ENCODE results near the gene STIP1. TPM values are rescaled to one million over a fixed set of nuclear protein-coding genes. Genes with fewer than 3 reads are reported as not detected.

STIP1 gene
- total and polyA plus RNA-seq, 2 of the 8 experiments (the other 6 are each of a cell fraction or from before 2014, with no cell fraction given) = 140 to 329 TPM

GRCh38 chr11:64156235-64157011, 29.5 kb upstream of the STIP1 start:
- no peaks in the 10 kb centered on the region for H3K9me3 ChIP-seq (ENCODE audit: insufficient read depth in 2 of 2, low read depth in 1 of 2, low read length in 1 of 2)
- H2AK5ac ChIP-seq (ENCODE audit: low read depth, low read length) = no peak overlapping the region
- H3K23ac ChIP-seq (ENCODE audit: insufficient read length) = no peak overlapping the region
- H3K56ac ChIP-seq (replicated peaks; ENCODE audit: insufficient read length, low read depth, low read length) = no peak overlapping the region
- ChIA-PET CTCF (ENCODE audit: partially characterized antibody) (interaction anchor here (1.3 kb wide), 1 partner anchor 29 kb away, joined by 3 read pairs; no protein-coding TSS in a partner anchor), POLR2A (ENCODE audit: partially characterized antibody) (no interaction called here)
- H3K9ac ChIP-seq (replicated peaks in 1 of 4; ENCODE audit: extremely low read depth in 1 of 4, low read depth in 3 of 4, low read length in 3 of 4) = no peak overlapping the region
- no peaks in the 10 kb centered on the region; a peak in 1 of 4 replicates for H3K79me2 ChIP-seq (ENCODE audit: control insufficient read depth in 1 of 2, insufficient read depth in 2 of 2, low read length in 2 of 2)
- H2BK20ac ChIP-seq (ENCODE audit: low read length) = no peak overlapping the region
- H3K4me2 ChIP-seq (ENCODE audit: insufficient read depth in 1 of 2, low read depth in 2 of 2, low read length in 2 of 2) = no peak overlapping the region
- no peak overlapping the region for H2BK15ac ChIP-seq (ENCODE audit: low read length)
- no peaks in the 10 kb centered on the region for H3K23me2 ChIP-seq (ENCODE audit: low read depth, low read length)
- no peak for DNase-seq (ENCODE audit: low read depth in 1 of 2, low spot score in 2 of 2)
- peak overlapping the region; percentile 86 for H4K8ac ChIP-seq (ENCODE audit: extremely low read depth, insufficient read depth, low read length)
- H2BK12ac ChIP-seq (ENCODE audit: low read depth, low read length) = no peak overlapping the region
- 0 out of 8 replicates have a peak, but pooled peaks cover 0 to 3% (median 0%) of the 10 kb centered on the region in 4 experiments for H3K36me3 ChIP-seq (ENCODE audit: control insufficient read depth in 2 of 4, insufficient read depth in 4 of 4, low read length in 3 of 4)
- H3K4me3 ChIP-seq (ENCODE audit: extremely low read depth in 1 of 4, insufficient read depth in 2 of 4, low read depth in 3 of 4, low read length in 4 of 4) = no peak overlapping the region
- no peak overlapping the region for H4K5ac ChIP-seq (ENCODE audit: insufficient read length, low read depth, low read length)
- H4K91ac ChIP-seq (replicated peaks; ENCODE audit: insufficient read length, low read length) = no peak overlapping the region
- no peaks in the 10 kb centered on the region for H3K79me1 ChIP-seq (ENCODE audit: low read depth, low read length)
- H2BK120ac ChIP-seq (replicated peaks; ENCODE audit: low read depth, low read length) = no peak overlapping the region
- H3K27me3 ChIP-seq (replicated peaks in 1 of 4; ENCODE audit: control insufficient read depth in 3 of 4, extremely low read depth in 1 of 4, insufficient read depth in 3 of 4, low read length in 3 of 4) = peaks cover 0 to 10% (median 0%) of the 10 kb centered on the region in 4 experiments; a peak in 2 of 7 replicates
- H2BK5ac ChIP-seq (ENCODE audit: low read depth, low read length) = no peak overlapping the region
- FAIRE-seq = no peak
- no peak overlapping the region for H3K27ac ChIP-seq (ENCODE audit: low read depth, low read length)
- H3K4ac ChIP-seq (replicated peaks; ENCODE audit: insufficient read length, low read depth, low read length) = no peak overlapping the region
- WGBS, 2 experiments (ENCODE audit: extremely low coverage in 1 of 2, insufficient coverage in 1 of 2, insufficient read length in 1 of 2, insufficient replicate concordance in 2 of 2, low coverage in 1 of 2, low lambda C conversion rate in 2 of 2, missing lambda C conversion rate in 1 of 2) = 92% methylated on average over 14 of the region's 14 CpGs; no CpG with 5 or more reads in 1 of the 2 experiments
- H3K4me1 ChIP-seq (replicated peaks in 1 of 4; ENCODE audit: control insufficient read depth in 3 of 4, insufficient read depth in 4 of 4, low read length in 3 of 4) = peaks cover 2 to 12% (median 8%) of the 10 kb centered on the region in 4 experiments; a peak in 5 of 7 replicates
- H3K14ac ChIP-seq (ENCODE audit: insufficient read length) = no peak overlapping the region
- H3K18ac ChIP-seq (ENCODE audit: extremely low read depth, low read length) = no peak overlapping the region
- H2AFZ ChIP-seq (ENCODE audit: low read length) = no peak overlapping the region
- peaks cover 15 to 20% of the 10 kb centered on the region in 2 experiments for H4K20me1 ChIP-seq (replicated peaks in 1 of 2; ENCODE audit: control insufficient read depth in 1 of 2, insufficient read depth in 2 of 2, low read length in 2 of 2)
- TF ChIP-seq BACH1 (IDR thresholded peaks at IDR 0.05; ENCODE audit: low read length) (no peak), KDM1A (IDR thresholded peaks at IDR 0.05; ENCODE audit: borderline replicate concordance, low read length) (no peak), SP2 (IDR thresholded peaks at IDR 0.05; ENCODE audit: low read length) (no peak), NANOG (IDR thresholded peaks at IDR 0.05; ENCODE audit: insufficient read depth, low read depth, low read length, poor library complexity, severe bottlenecking) (no peak), CHD2 (IDR thresholded peaks at IDR 0.05; ENCODE audit: low read length) (no peak), SRF (IDR thresholded peaks at IDR 0.05; ENCODE audit: low read depth, low read length) (no peak), POLR2AphosphoS5 (IDR thresholded peaks at IDR 0.05; ENCODE audit: low read depth, low read length) (no peak), TAF7 (optimal IDR thresholded peaks at IDR 0.05; ENCODE audit: borderline replicate concordance, low read depth, low read length) (no peak), RAD21 (IDR thresholded peaks at IDR 0.05 in 1 of 2, conservative IDR thresholded peaks at IDR 0.05 in 1 of 2; ENCODE audit: low read depth in 2 of 2, low read length in 2 of 2) (no peak), NRF1 (IDR thresholded peaks at IDR 0.05; ENCODE audit: low read depth, low read length) (no peak), TEAD4 (IDR thresholded peaks at IDR 0.05; ENCODE audit: low read depth, low read length) (no peak), SIN3A (conservative IDR thresholded peaks at IDR 0.05 in 1 of 2, IDR thresholded peaks at IDR 0.05 in 1 of 2; ENCODE audit: low read depth in 1 of 2, low read length in 2 of 2) (no peak), SIRT6 (IDR thresholded peaks at IDR 0.05; ENCODE audit: low read length) (no peak)

Measured in H1 (cell line).